PC-3 (cell line): ENCODE measurements around the gene MPP1. TPM values are rescaled to one million over a fixed set of nuclear protein-coding genes. Genes with fewer than 3 reads are reported as not detected.
"Not testable (repeated sequence)": the region's sequence is repeated elsewhere in the genome, so short reads cannot be mapped to it uniquely, and the experiment has no call there.

Experiments used
- ATAC-seq: fragments of 200-7000 bp; cut with Tn5 transposase; 2 replicates; pipeline ENCODE4 v1.9.1; 2020; ENCODE audit warnings: mild to moderate bottlenecking, moderate library complexity
- BruUV-seq: library from RNA; stranded (reverse); fragments of 400-500 nt; replicated peaks from 2 replicates; lab custom pipeline; 2021; lab: Mats Ljungman, UMichigan
- CTCF ChIA-PET: fragments of 300-600 bp; sonication (Branson Sonifier 250); formaldehyde crosslinking; loops from one replicate; lab custom pipeline; 2022; ENCODE audit warnings: antibody characterized with exemption; lab: Charles Lee
- POLR2A ChIA-PET: fragments of 300-600 bp; sonication (Branson Sonifier 250); formaldehyde crosslinking; loops from one replicate; lab custom pipeline; 2022; ENCODE audit warnings: antibody characterized with exemption; ENCODE audit not compliant: unreplicated experiment; lab: Charles Lee
- DNase-seq: peaks from one replicate; pipeline ENCODE4 v3.0.0-alpha.2; 2015
- H2AFZ ChIP-seq: fragments of 300-600 bp; sonication (generic); 2 replicates; pipeline ENCODE4 v1.6.0; 2016; ENCODE audit warnings: antibody characterized with exemption, low read length
- H3F3A ChIP-seq: fragments of 300-600 bp; sonication (generic); one replicate; pipeline ENCODE4 v1.6.0; 2017; ENCODE audit warnings: antibody characterized with exemption, low read length, control low read depth, mild to moderate bottlenecking; ENCODE audit not compliant: unreplicated experiment
- H3K27ac ChIP-seq: fragments of 300-600 bp; sonication (generic); 2 replicates; pipeline ENCODE4 v1.5.1; 2016; ENCODE audit warnings: mild to moderate bottlenecking, low read length
- H3K27me3 ChIP-seq: fragments of 300-600 bp; sonication (generic); 2 replicates; pipeline ENCODE4 v1.6.1; 2016; ENCODE audit warnings: low read length, mixed read lengths
- H3K36me3 ChIP-seq: fragments of 300-600 bp; sonication (generic); 2 replicates; pipeline ENCODE4 v1.6.1; 2016; ENCODE audit warnings: low read depth, mixed run types, low read length, mixed read lengths
- H3K4me1 ChIP-seq: fragments of 300-600 bp; sonication (generic); 2 replicates; pipeline ENCODE4 v1.5.1; 2016; ENCODE audit warnings: low read length; ENCODE audit not compliant: insufficient read depth
- H3K4me2 ChIP-seq: fragments of 300-600 bp; sonication (generic); 2 replicates; pipeline ENCODE4 v1.6.0; 2016; ENCODE audit warnings: low read length
- H3K4me3 ChIP-seq: fragments of 300-600 bp; sonication (generic); 2 replicates; pipeline ENCODE4 v1.5.1; 2016; ENCODE audit warnings: mild to moderate bottlenecking, low read length, mixed read lengths
- H3K79me2 ChIP-seq: fragments of 300-600 bp; sonication (generic); 2 replicates; pipeline ENCODE4 v1.6.1; 2017; ENCODE audit warnings: low read length, mixed read lengths
- H3K9ac ChIP-seq: fragments of 300-600 bp; sonication (generic); 2 replicates; pipeline ENCODE4 v1.6.0; 2016; ENCODE audit warnings: mild to moderate bottlenecking, low read length
- H3K9me2 ChIP-seq: fragments of 300-600 bp; sonication (generic); replicated peaks from 2 replicates; pipeline ENCODE4 v1.6.1; 2016; ENCODE audit warnings: mixed run types, low read length, mixed read lengths
- H3K9me3 ChIP-seq: fragments of 300-600 bp; sonication (generic); 2 replicates; pipeline ENCODE4 v1.6.1; 2016; ENCODE audit warnings: low read length, mixed read lengths
- H4K20me1 ChIP-seq: fragments of 300-600 bp; sonication (generic); 2 replicates; pipeline ENCODE4 v1.6.1; 2016; ENCODE audit warnings: low read length, mixed read lengths
- EZH2 ChIP-seq: fragments of 300-600 bp; sonication (generic); IDR thresholded peaks from one replicate; pipeline ENCODE4 v1.6.1; 2017; ENCODE audit warnings: antibody characterized with exemption, mild to moderate bottlenecking, low read length; ENCODE audit not compliant: unreplicated experiment
- EZH2phosphoT487 ChIP-seq: fragments of 300-600 bp; sonication (generic); IDR thresholded peaks from 2 replicates; pipeline ENCODE4 v1.6.1; 2018; ENCODE audit warnings: mild to moderate bottlenecking, antibody characterized with exemption, low read length, borderline replicate concordance
- intact Hi-C: fragments of 100-400 bp; cut with micrococcal nuclease; formaldehyde crosslinking; loops from 2 replicates; pipeline ENCODE4 v1.9.0; 2023
- total RNA-seq: library from RNA; depleted of rRNA; stranded (reverse); fragments of >200 nt; gene quantifications from 2 replicates; pipeline ENCODE4 v1.2.3, GENCODE V29; 2014
- TF ChIP-seq, protein P1 (sequence below): fragments of 300-600 bp; sonication (generic); conservative IDR thresholded peaks from 2 replicates; pipeline ENCODE4 v1.5.1; 2017; ENCODE audit warnings: antibody characterized with exemption, low read depth, mild to moderate bottlenecking, low read length

The MPP1 gene
- total RNA-seq, 1 experiment from 2014 or later = 18.8 TPM

DNA sequence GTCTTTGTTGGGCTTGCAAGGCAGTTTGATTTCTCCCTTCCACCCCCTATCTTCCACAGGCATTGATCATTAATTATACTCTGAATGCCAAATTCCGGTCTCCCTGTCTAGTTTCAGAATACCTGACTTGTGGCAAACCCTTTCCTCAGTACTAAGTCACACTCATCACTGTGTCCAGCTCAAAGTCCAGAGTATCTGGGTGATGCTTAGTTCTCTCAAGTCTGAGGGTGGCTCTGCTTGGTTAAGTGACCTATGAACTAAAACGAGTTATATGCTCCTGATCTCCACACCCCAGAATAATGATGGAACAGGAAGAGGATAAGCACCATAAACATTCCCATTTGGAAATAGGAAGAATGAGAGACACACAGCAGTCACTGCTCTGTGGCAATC, 22.7 kb upstream of the MPP1 start:
- intact Hi-C loops = no loop called here
- ChIA-PET CTCF (no interaction called here), POLR2A (no interaction called here)
- H2AFZ ChIP-seq = no peak overlapping the region
- DNase-seq (no peak), ATAC-seq (no peak)
- H3K27me3 ChIP-seq = no peaks in the 10 kb centered on the region
- H3K4me2 ChIP-seq = no peak overlapping the region
- TF ChIP-seq EZH2phosphoT487 (no peak), EZH2 (no peak)
- TF ChIP-seq, protein P1, sequence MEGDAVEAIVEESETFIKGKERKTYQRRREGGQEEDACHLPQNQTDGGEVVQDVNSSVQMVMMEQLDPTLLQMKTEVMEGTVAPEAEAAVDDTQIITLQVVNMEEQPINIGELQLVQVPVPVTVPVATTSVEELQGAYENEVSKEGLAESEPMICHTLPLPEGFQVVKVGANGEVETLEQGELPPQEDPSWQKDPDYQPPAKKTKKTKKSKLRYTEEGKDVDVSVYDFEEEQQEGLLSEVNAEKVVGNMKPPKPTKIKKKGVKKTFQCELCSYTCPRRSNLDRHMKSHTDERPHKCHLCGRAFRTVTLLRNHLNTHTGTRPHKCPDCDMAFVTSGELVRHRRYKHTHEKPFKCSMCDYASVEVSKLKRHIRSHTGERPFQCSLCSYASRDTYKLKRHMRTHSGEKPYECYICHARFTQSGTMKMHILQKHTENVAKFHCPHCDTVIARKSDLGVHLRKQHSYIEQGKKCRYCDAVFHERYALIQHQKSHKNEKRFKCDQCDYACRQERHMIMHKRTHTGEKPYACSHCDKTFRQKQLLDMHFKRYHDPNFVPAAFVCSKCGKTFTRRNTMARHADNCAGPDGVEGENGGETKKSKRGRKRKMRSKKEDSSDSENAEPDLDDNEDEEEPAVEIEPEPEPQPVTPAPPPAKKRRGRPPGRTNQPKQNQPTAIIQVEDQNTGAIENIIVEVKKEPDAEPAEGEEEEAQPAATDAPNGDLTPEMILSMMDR = no peak
- H3K79me2 ChIP-seq = no peaks in the 10 kb centered on the region
- no peaks in the 10 kb centered on the region for H3K36me3 ChIP-seq
- H3K27ac ChIP-seq = no peak overlapping the region
- no peak overlapping the region for H3K4me3 ChIP-seq
- no TSS peak for BruUV-seq
- no peaks in the 10 kb centered on the region for H3K9me2 ChIP-seq
- H3K9ac ChIP-seq = no peak overlapping the region
- H3K4me1 ChIP-seq = no peaks in the 10 kb centered on the region
- H3K9me3 ChIP-seq = no peaks in the 10 kb centered on the region
- no peaks in the 10 kb centered on the region for H3F3A ChIP-seq
- H4K20me1 ChIP-seq = no peaks in the 10 kb centered on the region

DNA sequence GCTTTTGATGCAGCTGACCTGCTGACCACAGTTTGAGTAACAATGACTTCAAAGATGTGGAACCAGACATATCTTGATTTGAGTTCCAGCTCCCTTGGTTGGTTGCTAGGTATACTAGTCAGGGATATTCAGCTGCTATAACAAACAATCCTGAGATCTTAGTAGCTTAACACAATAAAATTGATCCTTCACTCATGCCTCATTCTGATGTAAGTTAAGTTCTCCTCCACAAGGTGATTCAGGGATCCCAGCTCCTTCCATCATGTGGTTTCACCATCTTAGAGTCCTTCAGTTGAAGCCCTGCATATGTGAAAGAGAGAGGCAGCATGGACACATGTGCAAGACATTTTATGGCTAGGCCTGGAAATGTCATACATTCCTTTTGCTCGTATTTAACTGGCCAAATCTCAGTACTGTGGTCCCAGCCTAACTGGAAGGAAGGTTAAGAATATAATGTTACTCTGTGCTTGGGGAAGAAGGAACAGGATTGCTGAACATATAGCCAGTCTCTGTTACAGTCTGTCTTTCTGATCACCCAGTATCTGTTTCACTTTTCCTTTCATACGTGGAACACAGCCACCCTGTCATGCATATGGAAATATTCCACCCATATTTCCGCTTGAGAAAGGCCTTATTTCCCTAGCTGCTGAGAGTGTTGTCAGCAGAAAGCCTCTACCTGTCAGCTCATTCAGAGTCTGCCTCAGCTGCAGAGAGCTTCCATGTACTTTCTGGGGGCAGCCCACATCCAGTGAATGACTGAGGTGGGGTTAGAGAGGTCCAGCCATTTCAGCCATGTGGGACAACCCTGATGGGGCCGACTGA, 22.1 kb upstream of the MPP1 start:
- Histone ChIP-seq H3K9me3 (no peaks in the 10 kb centered on the region), H3K27ac (no peak overlapping the region), H3K4me3 (no peak overlapping the region), H3K27me3 (no peaks in the 10 kb centered on the region), H3K4me2 (no peak overlapping the region), H3K9me2 (no peaks in the 10 kb centered on the region), H3K4me1 (no peaks in the 10 kb centered on the region), H3K79me2 (no peaks in the 10 kb centered on the region), H3F3A (no peaks in the 10 kb centered on the region), H3K36me3 (no peaks in the 10 kb centered on the region), H2AFZ (no peak overlapping the region), H3K9ac (no peak overlapping the region), H4K20me1 (no peaks in the 10 kb centered on the region)
- DNase-seq = no peak
- ChIA-PET CTCF (no interaction called here), POLR2A (no interaction called here)
- no peak for TF ChIP-seq EZH2
- TF ChIP-seq, protein P1 = no peak
- ATAC-seq = no peak
- BruUV-seq = no TSS peak
- intact Hi-C loops = no loop called here

DNA sequence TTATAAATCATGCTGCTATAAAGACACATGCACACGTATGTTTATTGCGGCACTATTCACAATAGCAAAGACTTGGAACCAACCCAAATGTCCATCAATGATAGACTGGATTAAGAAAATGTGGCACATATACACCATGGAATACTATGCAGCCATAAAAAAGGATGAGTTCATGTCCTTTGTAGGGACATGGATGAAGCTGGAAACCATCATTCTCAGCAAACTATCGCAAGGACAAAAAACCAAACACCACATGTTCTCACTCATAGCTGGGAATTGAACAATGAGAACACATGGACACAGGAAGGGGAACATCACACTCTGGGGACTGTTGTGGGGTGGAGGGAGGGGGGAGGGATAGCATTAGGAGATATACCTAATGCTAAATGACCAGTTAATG, 20.3 kb upstream of the MPP1 start:
- H2AFZ ChIP-seq, BruUV-seq, H3K9ac ChIP-seq, H3K4me3 ChIP-seq, H3K9me3 ChIP-seq, H3K36me3 ChIP-seq, H3F3A ChIP-seq, DNase-seq, H3K4me1 ChIP-seq, H3K9me2 ChIP-seq, H3K4me2 ChIP-seq, ATAC-seq, H4K20me1 ChIP-seq, H3K27ac ChIP-seq, H3K27me3 ChIP-seq, CTCF ChIA-PET, intact Hi-C loops, H3K79me2 ChIP-seq, POLR2A ChIA-PET: not testable (repeated sequence)
